HEK293 (cell line): Measurements from ENCODE around the gene MTA1.
A peak's percentile ranks its signal among the peaks of the same experiment; 100 is the strongest.

Experiments
- KLF7 ChIP-seq: fragments of 450-650 bp; formaldehyde crosslinking; IDR thresholded peaks from 2 replicates; pipeline ENCODE4 v1.5.1; 2016; ENCODE audit warnings: missing biosample characterization, missing genetic modification characterization, borderline replicate concordance
- KLF9 ChIP-seq: fragments of 450-650 bp; formaldehyde crosslinking; IDR thresholded peaks from 2 replicates; pipeline ENCODE4 v1.5.1; 2016; ENCODE audit warnings: missing biosample characterization, missing genetic modification characterization, low read depth
- MYNN ChIP-seq: fragments of 450-650 bp; formaldehyde crosslinking; IDR thresholded peaks from 2 replicates; pipeline ENCODE4 v1.5.1; 2016; ENCODE audit warnings: missing biosample characterization, missing genetic modification characterization, borderline replicate concordance
- PATZ1 ChIP-seq: fragments of 450-650 bp; formaldehyde crosslinking; IDR thresholded peaks from 2 replicates; pipeline ENCODE4 v1.5.1; 2016; ENCODE audit warnings: missing biosample characterization, missing genetic modification characterization
- SCRT1 ChIP-seq: fragments of 450-650 bp; formaldehyde crosslinking; IDR thresholded peaks from 2 replicates; pipeline ENCODE4 v1.5.1; 2016; ENCODE audit warnings: missing biosample characterization, missing genetic modification characterization, borderline replicate concordance
- SCRT2 ChIP-seq: fragments of 450-650 bp; formaldehyde crosslinking; IDR thresholded peaks from 2 replicates; pipeline ENCODE4 v1.5.1; 2016; ENCODE audit warnings: missing biosample characterization, missing genetic modification characterization
- TCF7L2 ChIP-seq: IDR thresholded peaks from 2 replicates; pipeline ENCODE4 v1.6.1; 2011; ENCODE audit warnings: low read depth, mild to moderate bottlenecking, inconsistent platforms, low read length, moderate library complexity, borderline replicate concordance
- TSHZ1 ChIP-seq: fragments of 450-650 bp; formaldehyde crosslinking; IDR thresholded peaks from 2 replicates; pipeline ENCODE4 v1.5.1; 2016; ENCODE audit warnings: missing biosample characterization, missing genetic modification characterization, borderline replicate concordance
- YY1 ChIP-seq: fragments of 450-650 bp; formaldehyde crosslinking; IDR thresholded peaks from 2 replicates; pipeline ENCODE4 v1.5.1; 2018; ENCODE audit warnings: missing biosample characterization, missing genetic modification characterization
- ZBTB10 ChIP-seq: fragments of 450-650 bp; formaldehyde crosslinking; IDR thresholded peaks from 2 replicates; pipeline ENCODE4 v1.5.1; 2016; ENCODE audit warnings: missing biosample characterization, missing genetic modification characterization
- ZFP69B ChIP-seq: fragments of 450-650 bp; formaldehyde crosslinking; IDR thresholded peaks from 2 replicates; pipeline ENCODE4 v1.5.1; 2016; ENCODE audit warnings: missing biosample characterization, missing genetic modification characterization
- ZIC2 ChIP-seq: fragments of 450-650 bp; formaldehyde crosslinking; IDR thresholded peaks from 2 replicates; pipeline ENCODE4 v1.5.1; 2016; ENCODE audit warnings: missing biosample characterization, missing genetic modification characterization
- ZNF10 ChIP-seq: fragments of 450-650 bp; formaldehyde crosslinking; IDR thresholded peaks from 2 replicates; pipeline ENCODE4 v1.5.1; 2017; ENCODE audit warnings: missing biosample characterization, missing genetic modification characterization
- ZNF112 ChIP-seq: fragments of 450-650 bp; formaldehyde crosslinking; IDR thresholded peaks from 2 replicates; pipeline ENCODE4 v1.5.0; 2017; ENCODE audit warnings: missing biosample characterization, missing genetic modification characterization
- ZNF16 ChIP-seq: fragments of 450-650 bp; formaldehyde crosslinking; IDR thresholded peaks from 2 replicates; pipeline ENCODE4 v1.5.1; 2016; ENCODE audit warnings: low read depth, missing biosample characterization, missing genetic modification characterization
- ZNF26 ChIP-seq: fragments of 450-650 bp; formaldehyde crosslinking; IDR thresholded peaks from 2 replicates; pipeline ENCODE4 v1.5.1; 2016; ENCODE audit warnings: missing biosample characterization, missing genetic modification characterization
- ZNF311 ChIP-seq: fragments of 450-650 bp; formaldehyde crosslinking; IDR thresholded peaks from 2 replicates; pipeline ENCODE4 v1.5.1; 2017; ENCODE audit warnings: missing biosample characterization, missing genetic modification characterization, borderline replicate concordance
- ZNF324 ChIP-seq: fragments of 450-650 bp; formaldehyde crosslinking; IDR thresholded peaks from 2 replicates; pipeline ENCODE4 v1.5.1; 2016; ENCODE audit warnings: missing biosample characterization, missing genetic modification characterization
- ZNF341 ChIP-seq: fragments of 450-650 bp; formaldehyde crosslinking; IDR thresholded peaks from 2 replicates; pipeline ENCODE4; 2016; ENCODE audit warnings: low read depth, missing biosample characterization, missing genetic modification characterization
- ZNF48 ChIP-seq: fragments of 450-650 bp; formaldehyde crosslinking; IDR thresholded peaks from 2 replicates; pipeline ENCODE4 v1.5.1; 2016; ENCODE audit warnings: missing biosample characterization, missing genetic modification characterization
- ZNF529 ChIP-seq: fragments of 450-650 bp; formaldehyde crosslinking; IDR thresholded peaks from 2 replicates; pipeline ENCODE4 v1.5.1; 2017; ENCODE audit warnings: missing genetic modification characterization, missing biosample characterization; ENCODE audit not compliant: insufficient replicate concordance
- ZNF530 ChIP-seq: fragments of 450-650 bp; formaldehyde crosslinking; IDR thresholded peaks from 2 replicates; pipeline ENCODE4 v1.5.1; 2016; ENCODE audit warnings: low read depth, missing biosample characterization, missing genetic modification characterization
- ZNF561 ChIP-seq: fragments of 450-650 bp; IDR thresholded peaks from 2 replicates; pipeline ENCODE4 v1.5.1; 2018; ENCODE audit warnings: missing biosample characterization, missing genetic modification characterization, borderline replicate concordance
- ZNF585B ChIP-seq: fragments of 450-650 bp; formaldehyde crosslinking; IDR thresholded peaks from 2 replicates; pipeline ENCODE4 v1.5.1; 2016; ENCODE audit warnings: missing biosample characterization, missing genetic modification characterization
- ZNF629 ChIP-seq: fragments of 450-650 bp; formaldehyde crosslinking; IDR thresholded peaks from 2 replicates; pipeline ENCODE4 v1.5.1; 2017; ENCODE audit warnings: missing biosample characterization, missing genetic modification characterization
- ZNF692 ChIP-seq: fragments of 450-650 bp; formaldehyde crosslinking; IDR thresholded peaks from 2 replicates; pipeline ENCODE4 v1.5.1; 2016; ENCODE audit warnings: missing biosample characterization, missing genetic modification characterization
- ZNF76 ChIP-seq: fragments of 450-650 bp; formaldehyde crosslinking; IDR thresholded peaks from 2 replicates; pipeline ENCODE4; 2016; ENCODE audit warnings: low read depth, missing biosample characterization, missing genetic modification characterization, borderline replicate concordance
- ZSCAN16 ChIP-seq: fragments of 450-650 bp; formaldehyde crosslinking; IDR thresholded peaks from 2 replicates; pipeline ENCODE4 v1.5.1; 2016; ENCODE audit warnings: missing biosample characterization, missing genetic modification characterization
- ZXDB ChIP-seq: fragments of 450-650 bp; formaldehyde crosslinking; IDR thresholded peaks from 2 replicates; pipeline ENCODE4 v1.5.1; 2016; ENCODE audit warnings: missing biosample characterization, missing genetic modification characterization

The MTA1 gene

GRCh38 chr14:105398044-105398725, 21.4 kb upstream of the MTA1 start, which contains the start of gene TEX22 (continued):
- TF ChIP-seq SCRT1 (tag by site-specific recombination) (no peak), ZNF529 (tag by site-specific recombination) (no peak), ZNF48 (no peak), ZNF324 (tag by site-specific recombination) (peak; percentile 20), YY1 (tag by site-specific recombination) (peak; percentile 39; the same call in 1 of the 2 replicates), ZNF26 (no peak), KLF7 (tag by site-specific recombination) (peak; percentile 57; the same call in 1 of the 2 replicates), PATZ1 (tag by site-specific recombination) (peak; percentile 93), ZNF112 (tag by site-specific recombination) (no peak), ZNF585B (tag by site-specific recombination) (no peak), ZNF561 (tag by site-specific recombination) (peak; percentile 70; the same call in 1 of the 2 replicates), MYNN (tag by site-specific recombination) (no peak), ZNF76 (tag by site-specific recombination) (peak; percentile 69; the same call in 1 of the 2 replicates), ZNF311 (tag by site-specific recombination) (no peak), ZNF341 (tag by site-specific recombination) (peak; percentile 9), ZNF629 (tag by site-specific recombination) (peak; percentile 14; the same call in 1 of the 2 replicates), ZIC2 (tag by site-specific recombination) (no peak), ZBTB10 (peak; percentile 97), TSHZ1 (tag by site-specific recombination) (no peak), ZNF10 (no peak), ZSCAN16 (tag by site-specific recombination) (no peak), TCF7L2 (no peak), ZNF530 (no peak), ZNF692 (tag by site-specific recombination) (peak; percentile 64), ZNF16 (tag by site-specific recombination) (no peak), SCRT2 (tag by site-specific recombination) (no peak), KLF9 (tag by site-specific recombination) (peak; percentile 73), ZFP69B (tag by site-specific recombination) (peak; percentile 52; the same call in 1 of the 2 replicates), ZXDB (tag by site-specific recombination) (peak; percentile 95)
